ENCODE data around the gene PMVK. TPM values are rescaled to one million over a fixed set of nuclear protein-coding genes. Genes with fewer than 3 reads are reported as not detected.

PMVK gene
- total RNA-seq, 1 experiment from 2014 or later, result 26.3 TPM

DNA sequence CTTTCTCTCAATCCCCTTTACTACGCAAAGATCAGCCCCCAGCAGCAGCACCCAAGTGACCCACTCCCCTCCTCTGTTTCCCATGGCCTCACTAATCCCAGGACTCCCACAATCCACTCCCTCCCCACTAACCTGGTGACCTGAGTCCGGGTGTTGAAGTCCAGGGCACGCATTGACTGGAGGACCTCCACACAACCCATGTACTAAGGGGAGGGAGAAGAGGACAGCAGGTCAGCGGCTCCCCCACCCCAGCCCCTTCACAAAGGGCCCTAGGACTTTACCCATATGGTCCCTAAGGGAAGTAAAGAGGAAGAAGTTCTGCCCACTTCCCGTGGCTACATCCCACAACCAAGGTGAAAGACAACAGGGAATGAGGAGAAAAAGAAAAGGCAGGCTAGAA, 32.7 kb upstream of the PMVK start:
- H3K4me3 Mint-ChIP-seq, result peak overlapping the region in 1 of 2 experiments; percentile 96; a peak in 4 of 5 replicates
- no CpG with 5 or more reads among the region's 5 CpGs for WGBS (ENCODE audit: extremely low coverage, insufficient read length, low lambda C conversion rate)
- peaks cover 2% of the 10 kb centered on the region for H4K20me1 ChIP-seq (ENCODE audit: control insufficient read depth, insufficient read depth, insufficient read length)

More for the DNA sequence above, 32.7 kb upstream of the PMVK start:
- Histone ChIP-seq H4K5ac (ENCODE audit: insufficient read length, low read depth, low read length) (no peak overlapping the region), H2AFZ (ENCODE audit: low read length) (no peak overlapping the region), H3K79me2 (ENCODE audit: insufficient read depth, low read length) (peaks cover 10% of the 10 kb centered on the region; the same call in 1 of the 2 replicates), H2BK20ac (ENCODE audit: low read depth, low read length, poor library complexity, severe bottlenecking) (no peak overlapping the region), H3K23ac (ENCODE audit: insufficient read length, low read depth, low read length) (no peak overlapping the region), H3K56ac (ENCODE audit: insufficient read length, low read depth, low read length) (no peak overlapping the region), H2BK120ac (ENCODE audit: low read depth, low read length, poor library complexity, severe bottlenecking) (no peak overlapping the region), H3K4me2 (ENCODE audit: insufficient read depth, insufficient read length, low read length) (peak overlapping the region; percentile 77), H3K79me1 (ENCODE audit: insufficient read depth, low read depth, low read length, poor library complexity, severe bottlenecking) (peaks cover 7% of the 10 kb centered on the region), H2AK5ac (ENCODE audit: insufficient read length, low read length) (no peak overlapping the region), H3K18ac (ENCODE audit: insufficient read length, low read depth, low read length) (no peak overlapping the region), H3K4ac (ENCODE audit: low read depth, low read length) (no peak overlapping the region), H3K9me3 (ENCODE audit: control insufficient read depth, low read depth, low read length) (no peaks in the 10 kb centered on the region), H3K23me2 (ENCODE audit: insufficient read length, low read depth, low read length, poor library complexity, severe bottlenecking) (peaks cover 30% of the 10 kb centered on the region), H3T11ph (ENCODE audit: low read length) (no peak overlapping the region), H2BK5ac (ENCODE audit: insufficient read length, low read length) (no peak overlapping the region), H2BK15ac (ENCODE audit: low read depth, low read length) (no peak overlapping the region), H3K27ac (ENCODE audit: insufficient read length, low read depth, low read length) (no peak overlapping the region), H3K9ac (ENCODE audit: extremely low read depth, insufficient read length, low read length) (peak overlapping the region; percentile 59), H3K27me3 (ENCODE audit: insufficient read depth, low read length) (no peaks in the 10 kb centered on the region), H3K4me1 (ENCODE audit: insufficient read depth, low read length) (peaks cover 4% of the 10 kb centered on the region; the same call in 1 of the 2 replicates), H3K14ac (ENCODE audit: insufficient read depth, low read length) (no peak overlapping the region; the same call in 1 of the 2 replicates), H2BK12ac (ENCODE audit: insufficient read length, low read depth, low read length) (no peak overlapping the region), H4K8ac (replicated peaks; ENCODE audit: insufficient read length, low read depth, low read length) (no peak overlapping the region), H4K91ac (ENCODE audit: insufficient read length, low read depth, low read length) (no peak overlapping the region)
- Mint-ChIP-seq H3K27ac (peak overlapping the region; percentile 33 to 95 (median 50); a peak in 6 of 7 replicates), H3K9me3 (no peaks in the 10 kb centered on the region), H3K27me3 (ENCODE audit: low read depth) (no peaks in the 10 kb centered on the region), H3K36me3 (ENCODE audit: insufficient read depth in 1 of 3, low read depth in 3 of 3) (peaks cover 33 to 50% (median 42%) of the 10 kb centered on the region in 3 experiments), H3K4me1 (peaks cover 40 to 43% of the 10 kb centered on the region in 2 experiments)
- TF ChIP-seq, protein P1, sequence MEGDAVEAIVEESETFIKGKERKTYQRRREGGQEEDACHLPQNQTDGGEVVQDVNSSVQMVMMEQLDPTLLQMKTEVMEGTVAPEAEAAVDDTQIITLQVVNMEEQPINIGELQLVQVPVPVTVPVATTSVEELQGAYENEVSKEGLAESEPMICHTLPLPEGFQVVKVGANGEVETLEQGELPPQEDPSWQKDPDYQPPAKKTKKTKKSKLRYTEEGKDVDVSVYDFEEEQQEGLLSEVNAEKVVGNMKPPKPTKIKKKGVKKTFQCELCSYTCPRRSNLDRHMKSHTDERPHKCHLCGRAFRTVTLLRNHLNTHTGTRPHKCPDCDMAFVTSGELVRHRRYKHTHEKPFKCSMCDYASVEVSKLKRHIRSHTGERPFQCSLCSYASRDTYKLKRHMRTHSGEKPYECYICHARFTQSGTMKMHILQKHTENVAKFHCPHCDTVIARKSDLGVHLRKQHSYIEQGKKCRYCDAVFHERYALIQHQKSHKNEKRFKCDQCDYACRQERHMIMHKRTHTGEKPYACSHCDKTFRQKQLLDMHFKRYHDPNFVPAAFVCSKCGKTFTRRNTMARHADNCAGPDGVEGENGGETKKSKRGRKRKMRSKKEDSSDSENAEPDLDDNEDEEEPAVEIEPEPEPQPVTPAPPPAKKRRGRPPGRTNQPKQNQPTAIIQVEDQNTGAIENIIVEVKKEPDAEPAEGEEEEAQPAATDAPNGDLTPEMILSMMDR (conservative IDR thresholded peaks at IDR 0.05), result no peak
- DNase-seq, result no peak

Data from H9 (cell line).